COLO829 (cell line): ENCODE data around the gene ACAP3.
A peak's percentile ranks its signal among the peaks of the same experiment; 100 is the strongest.

Source experiments
- DNase-seq: peaks from one replicate; pipeline ENCODE4 v3.0.0; 2012; ENCODE audit warnings: low spot score

ACAP3 gene

DNA sequence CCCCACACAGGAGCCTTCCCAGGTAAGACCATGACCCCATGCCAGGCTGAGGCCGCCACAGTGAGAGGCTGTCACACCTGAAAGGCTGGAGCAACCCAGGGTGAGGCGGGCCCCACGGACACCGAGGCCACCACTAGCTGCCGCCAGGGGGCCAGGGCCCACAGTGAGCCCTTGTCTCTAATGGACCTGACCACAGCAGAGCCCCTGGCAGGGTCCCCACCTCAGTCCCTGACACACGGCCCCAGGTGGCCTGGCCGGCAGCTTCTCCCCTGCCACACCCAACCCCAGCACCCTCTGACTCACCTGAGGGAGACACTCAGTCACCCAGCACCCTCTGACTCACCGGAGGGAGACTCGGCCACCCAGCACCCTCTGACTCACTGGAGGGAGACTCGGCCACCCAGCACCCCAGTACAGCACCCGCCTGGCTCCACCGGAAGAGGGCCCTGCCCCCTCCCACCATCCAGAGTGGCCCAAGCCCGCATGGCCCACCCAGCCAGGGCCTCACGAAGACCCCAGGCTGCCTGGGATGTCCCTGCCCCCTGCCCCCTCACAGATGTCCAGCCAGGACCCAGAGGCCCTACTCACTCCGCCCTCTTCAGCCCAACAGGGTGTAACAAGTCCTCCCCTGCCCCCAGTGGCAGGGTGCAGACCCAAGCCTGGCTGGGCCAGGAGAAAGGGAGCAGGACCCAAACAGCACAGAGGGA, 37.1 kb upstream of the ACAP3 start:
- no peak for DNase-seq

DNA sequence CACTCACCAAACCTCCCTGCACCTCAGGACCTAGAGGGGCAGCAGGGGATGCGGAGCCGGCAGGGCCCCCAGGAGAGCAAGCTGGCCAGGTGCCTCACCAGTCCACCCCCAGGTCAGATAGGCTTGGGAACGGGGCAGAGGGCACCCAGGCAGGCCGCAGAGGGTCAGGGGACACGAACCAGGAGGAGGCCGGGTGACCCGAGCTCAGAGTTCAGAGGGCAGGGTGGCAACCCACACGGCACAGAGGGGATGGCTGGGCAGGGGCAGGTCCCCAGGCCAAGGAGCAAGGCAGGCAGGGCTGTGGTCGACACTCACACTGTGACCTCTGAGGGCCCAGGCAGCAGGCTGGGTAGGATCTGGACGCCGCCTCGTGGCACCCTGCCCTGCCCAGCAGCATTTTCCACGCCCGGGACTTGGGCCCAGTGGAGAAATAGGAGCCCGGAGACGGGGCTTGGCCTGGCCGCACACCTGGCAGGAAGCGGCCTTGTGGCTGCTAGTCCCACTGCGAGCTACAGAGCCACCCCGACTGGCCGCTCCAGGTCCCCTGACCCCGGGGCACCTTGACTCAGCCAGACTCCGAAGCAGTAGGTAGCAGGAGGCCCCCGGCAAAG, 36.2 kb upstream of the ACAP3 start:
- DNase-seq, result no peak

DNA sequence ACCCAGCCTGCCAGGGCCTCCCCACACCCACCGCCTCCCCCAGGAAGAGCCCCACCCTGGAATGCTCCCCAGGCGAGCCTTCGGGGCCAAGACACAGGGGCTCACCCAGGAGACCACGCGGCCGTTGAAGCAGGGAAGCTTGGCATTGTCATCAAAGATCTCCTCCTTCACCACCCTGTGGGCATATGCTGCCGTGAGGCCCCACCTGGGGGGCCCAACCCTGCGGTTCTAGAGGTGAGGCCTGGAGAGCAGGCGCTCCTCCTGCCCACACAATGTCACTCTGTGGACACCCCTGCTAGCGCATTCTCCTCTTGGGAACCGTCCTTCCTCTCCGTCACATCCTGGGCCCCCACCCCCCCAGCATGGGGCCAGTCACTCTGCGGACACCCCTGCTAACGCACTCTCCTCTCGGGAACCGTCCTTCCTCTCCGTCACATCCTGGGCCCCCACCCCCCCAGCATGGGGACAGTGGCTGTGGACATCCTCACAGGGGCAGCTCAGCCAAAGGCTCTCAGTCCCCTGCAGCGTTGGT, 34.9 kb upstream of the ACAP3 start:
- no peak for DNase-seq

DNA sequence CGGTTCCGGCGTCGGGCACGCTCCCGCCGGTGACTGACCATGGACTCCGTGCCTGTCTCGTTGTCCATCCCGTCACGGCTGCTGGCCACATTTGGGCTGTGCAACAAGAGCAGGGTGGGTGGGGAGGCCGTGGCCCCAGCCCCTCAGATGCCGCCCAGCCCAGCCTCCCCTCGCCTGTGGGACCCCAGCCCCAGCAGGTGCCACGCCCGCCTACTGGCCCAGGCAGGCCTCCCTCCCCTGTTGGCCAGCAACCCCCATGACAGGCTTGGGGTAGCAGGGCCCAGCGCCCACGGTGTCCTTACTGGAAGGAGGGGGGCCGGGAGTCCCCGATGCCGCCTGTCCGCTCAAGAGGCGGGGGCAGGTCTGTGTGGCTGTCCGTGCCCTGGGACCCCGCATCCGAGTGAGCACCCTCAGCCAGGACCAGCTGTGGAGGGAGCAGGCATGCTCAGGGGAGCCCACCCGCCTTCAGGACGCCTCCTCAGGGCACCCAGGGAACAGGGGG, 34.4 kb upstream of the ACAP3 start:
- no peak for DNase-seq

DNA sequence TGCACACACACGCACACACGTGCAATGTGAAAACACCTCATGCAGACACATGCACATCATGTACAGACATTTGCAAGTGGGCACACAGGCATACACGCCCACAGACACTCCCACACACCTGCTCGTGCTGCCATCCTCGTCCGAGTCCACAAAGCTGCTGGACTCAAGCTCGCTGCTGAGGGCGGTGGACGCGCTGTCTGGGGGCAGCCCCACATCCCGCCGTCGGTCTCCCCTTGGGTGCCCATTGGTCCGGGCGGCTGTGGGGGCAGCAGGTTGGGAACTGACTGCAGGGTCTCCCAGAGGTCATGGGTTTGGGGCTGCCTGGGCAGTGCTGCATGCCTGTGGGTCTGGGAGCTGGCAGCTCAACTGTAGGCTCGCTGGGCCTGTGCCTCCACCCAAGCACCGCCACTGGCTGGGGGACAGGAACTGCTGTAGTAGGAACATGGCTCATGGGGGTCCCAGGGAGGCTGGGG, 33.9 kb upstream of the ACAP3 start:
- DNase-seq, result no peak

DNA sequence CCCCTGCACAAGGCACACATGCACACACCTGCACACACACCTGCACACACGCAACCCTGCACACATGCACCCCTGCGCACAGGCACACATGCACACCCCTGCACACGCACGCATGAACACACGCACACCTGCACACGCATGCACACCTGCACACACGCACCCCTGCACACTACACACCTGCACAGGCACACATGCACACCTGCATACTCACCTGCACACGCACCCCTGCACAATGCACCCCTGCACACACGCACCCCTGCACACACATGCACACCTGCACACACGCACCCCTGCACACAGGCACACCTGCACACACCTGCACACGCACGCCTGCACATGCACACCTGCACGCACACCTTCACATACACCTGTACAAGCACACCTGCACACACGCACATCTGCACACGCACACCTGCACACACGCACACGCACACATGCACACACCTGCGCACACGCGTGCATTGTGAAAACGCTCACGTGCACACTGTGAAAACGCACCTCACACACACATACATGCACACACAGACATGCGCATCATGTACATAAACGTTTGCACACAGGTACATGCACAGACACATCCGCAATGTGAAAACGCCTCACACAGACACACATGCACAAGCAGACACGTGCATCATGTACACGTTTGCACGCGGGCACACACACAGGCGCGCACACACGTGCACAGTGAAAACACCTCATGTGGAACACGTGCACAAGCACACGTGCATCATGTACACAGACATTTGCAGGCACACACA, 33.2 kb upstream of the ACAP3 start:
- DNase-seq, result no peak

DNA sequence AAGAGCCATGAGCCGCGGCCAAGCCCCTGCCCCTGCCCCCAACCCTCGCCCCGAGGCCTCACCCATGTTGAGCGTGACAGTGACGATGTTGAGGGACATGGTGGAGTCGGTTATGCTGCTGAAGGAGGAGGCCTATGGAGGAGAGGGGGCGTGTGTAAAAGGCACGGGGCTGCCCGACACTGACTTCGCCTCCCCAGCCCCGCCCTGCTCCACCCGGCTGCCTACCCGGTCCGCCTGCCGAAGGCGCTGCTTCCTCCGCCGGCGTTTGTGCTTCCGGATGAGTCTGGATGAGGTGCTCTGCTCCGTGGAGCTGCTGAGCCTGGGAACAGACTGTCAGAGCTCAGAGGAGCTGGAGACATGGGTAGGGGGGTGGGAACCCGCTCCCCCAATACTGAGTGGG, 32.5 kb upstream of the ACAP3 start:
- DNase-seq, result no peak

DNA sequence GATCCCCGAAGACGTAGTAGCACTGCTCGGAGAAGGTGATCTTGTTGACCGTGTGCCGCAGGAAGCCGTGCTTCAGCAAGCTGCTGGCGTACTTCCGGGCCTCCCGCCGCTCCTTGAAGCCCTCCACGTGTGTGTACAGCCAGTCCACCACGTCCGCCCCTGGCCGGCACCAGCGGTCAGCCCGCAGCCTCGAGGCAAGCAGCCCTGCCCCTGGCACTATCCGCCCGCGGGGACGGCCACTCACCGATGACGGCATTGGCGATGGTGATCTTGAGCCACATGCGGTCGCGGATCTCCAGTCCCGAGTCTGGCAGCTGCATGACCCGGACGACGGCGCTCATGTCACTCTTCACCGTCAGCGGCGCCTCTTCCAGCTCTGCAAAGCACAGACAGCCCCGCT, 30.5 kb upstream of the ACAP3 start:
- DNase-seq, result no peak

DNA sequence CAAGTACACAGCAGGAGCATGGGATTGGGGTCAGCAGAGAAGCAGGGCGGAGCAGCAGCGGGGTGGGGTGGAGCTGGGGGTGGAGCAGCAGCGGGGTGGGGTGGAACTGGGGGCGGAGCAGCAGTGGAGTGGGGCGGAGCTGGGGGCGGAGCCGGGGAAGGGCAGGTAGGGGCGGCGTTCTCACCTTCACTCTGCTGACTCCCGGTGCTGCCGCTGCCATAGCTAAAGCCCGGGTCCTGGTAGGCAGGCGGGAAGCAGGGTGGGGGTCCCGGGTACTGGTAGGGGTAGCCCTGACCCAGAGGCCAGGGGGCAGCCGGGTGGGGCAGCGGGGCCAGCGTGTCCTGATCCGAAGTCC, 30.0 kb upstream of the ACAP3 start:
- DNase-seq, result peak; percentile 35

DNA sequence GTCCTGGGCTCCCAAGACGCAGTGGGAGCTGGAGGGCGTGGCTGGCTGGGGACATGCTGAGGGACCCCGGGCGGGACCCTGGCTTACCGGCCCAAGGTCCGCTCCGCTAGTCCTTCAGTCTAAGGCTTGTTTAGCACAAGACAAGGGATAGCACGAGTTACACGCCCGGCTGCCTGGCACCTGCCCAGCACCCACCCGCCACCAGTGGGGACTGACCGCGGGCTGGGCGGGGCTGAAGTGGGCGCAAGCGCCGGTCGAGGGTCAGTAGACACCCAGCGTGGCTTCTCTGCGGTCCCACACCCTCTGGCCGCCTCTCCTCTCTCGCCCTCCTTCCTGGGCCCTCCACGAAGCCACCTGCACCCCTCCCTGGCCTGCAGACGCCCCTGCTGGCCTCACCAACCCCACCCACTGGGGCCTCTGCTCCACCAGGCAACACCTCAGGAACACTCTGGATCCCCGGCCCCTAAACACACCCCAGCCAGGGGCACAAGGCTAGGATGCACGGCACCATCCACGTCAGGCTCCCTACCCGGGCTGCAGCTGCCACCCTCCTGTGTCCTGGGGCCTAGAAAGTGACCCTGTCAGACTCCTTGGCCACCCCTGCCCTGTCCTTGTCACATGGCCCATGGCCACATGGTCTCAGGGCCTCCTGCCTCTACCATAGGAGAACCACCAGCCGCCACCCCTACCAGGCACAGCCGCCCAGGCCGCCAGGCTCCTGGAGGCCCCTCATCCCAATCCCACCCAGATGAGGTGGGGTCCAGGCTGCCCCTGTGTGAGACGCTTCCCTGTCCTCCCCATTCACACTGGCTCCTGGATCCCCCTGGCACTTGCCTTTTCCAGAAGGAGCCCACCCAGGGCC, 29.4 kb upstream of the ACAP3 start:
- no peak for DNase-seq

DNA sequence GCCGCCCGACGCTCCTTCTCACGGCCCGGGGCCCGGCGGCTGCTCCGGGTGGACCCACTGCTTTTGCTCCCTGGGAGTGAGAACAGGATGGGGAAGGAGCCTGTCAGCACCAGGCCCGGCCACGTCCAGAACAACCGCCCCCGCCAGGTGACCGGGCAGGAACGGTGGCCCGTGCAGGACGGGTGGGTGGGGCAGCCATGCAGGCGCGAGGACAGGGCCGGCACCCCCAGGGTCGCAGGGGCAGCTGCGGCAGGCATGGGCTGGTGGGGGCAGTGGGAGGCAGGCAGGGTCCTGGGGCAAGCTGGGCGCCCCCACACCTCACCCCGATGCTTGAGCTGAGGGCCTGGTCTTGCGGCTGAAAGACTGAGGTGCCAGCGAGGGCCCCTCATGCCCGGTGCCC, 28.7 kb upstream of the ACAP3 start:
- no peak for DNase-seq

DNA sequence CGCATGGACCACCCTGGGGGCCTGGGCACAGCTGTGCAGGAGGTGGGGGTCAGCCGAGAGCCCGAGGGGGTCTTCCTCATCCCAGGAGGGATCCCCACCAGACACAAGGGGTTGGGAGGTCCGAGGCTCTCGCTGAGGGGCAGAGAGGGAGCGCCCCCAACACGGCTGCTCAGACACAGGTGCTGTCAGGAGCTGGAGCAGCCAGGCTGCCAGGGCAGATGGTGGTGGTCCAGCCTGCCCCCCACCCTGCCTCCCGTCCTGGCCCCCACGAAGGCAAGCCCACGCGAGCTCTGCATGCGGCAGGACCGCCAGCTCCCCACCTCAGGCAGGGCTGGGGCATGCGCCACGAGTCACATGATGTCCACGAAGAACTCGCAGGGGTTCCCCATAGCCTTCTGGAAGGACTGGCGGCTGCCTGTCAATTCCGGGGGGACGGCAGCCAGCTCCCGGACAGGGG, 28.1 kb upstream of the ACAP3 start:
- no peak for DNase-seq

DNA sequence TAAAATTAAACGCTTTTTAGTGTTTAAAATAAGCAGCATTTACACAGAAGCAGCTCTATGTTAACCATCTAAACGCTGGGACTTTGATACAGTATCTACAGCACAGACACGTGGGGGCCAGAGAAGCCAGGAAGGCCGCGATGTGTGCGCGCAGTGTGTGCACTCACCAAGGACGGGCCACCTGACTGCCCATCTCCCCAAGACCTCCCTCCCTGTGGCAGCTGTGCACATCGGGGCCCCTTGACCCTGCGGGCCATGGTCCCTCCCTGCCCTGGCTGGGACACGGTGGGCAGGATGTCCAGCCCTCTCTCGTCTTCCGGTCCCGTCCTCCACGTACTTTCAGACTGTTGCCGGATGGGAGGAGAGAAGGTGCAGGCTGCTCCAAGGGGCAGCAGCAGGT, 27.6 kb upstream of the ACAP3 start:
- DNase-seq, result no peak

DNA sequence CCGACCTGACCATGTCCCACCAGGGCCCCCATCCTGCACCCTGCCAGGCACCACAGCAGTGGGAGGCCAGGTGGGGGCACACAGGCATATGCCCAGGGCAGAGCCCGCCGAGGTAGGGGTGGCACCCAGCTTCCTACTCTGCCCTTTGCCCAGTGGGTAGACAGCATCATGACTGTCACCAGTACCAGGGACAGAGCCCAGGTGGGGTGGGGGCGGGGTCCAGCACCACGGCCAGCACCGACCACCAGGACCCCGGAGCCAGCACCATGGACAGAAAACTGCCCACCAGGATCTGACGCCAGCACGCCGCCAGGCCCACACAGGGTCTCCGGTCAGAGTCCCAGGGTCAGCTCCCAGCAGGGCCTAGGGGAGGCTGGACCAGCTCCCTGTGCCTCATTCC, 27.1 kb upstream of the ACAP3 start:
- no peak for DNase-seq

DNA sequence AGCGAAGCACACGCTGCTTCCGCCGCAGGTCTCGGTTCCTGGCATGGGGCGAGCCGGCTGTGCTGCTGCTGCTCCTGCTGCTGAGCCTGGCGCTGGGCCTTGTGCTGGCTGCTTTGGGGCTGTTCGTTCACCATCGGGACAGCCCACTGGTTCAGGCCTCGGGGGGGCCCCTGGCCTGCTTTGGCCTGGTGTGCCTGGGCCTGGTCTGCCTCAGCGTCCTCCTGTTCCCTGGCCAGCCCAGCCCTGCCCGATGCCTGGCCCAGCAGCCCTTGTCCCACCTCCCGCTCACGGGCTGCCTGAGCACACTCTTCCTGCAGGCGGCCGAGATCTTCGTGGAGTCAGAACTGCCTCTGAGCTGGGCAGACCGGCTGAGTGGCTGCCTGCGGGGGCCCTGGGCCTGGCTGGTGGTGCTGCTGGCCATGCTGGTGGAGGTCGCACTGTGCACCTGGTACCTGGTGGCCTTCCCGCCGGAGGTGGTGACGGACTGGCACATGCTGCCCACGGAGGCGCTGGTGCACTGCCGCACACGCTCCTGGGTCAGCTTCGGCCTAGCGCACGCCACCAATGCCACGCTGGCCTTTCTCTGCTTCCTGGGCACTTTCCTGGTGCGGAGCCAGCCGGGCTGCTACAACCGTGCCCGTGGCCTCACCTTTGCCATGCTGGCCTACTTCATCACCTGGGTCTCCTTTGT, 26.0 kb upstream of the ACAP3 start:
- DNase-seq, result no peak

DNA sequence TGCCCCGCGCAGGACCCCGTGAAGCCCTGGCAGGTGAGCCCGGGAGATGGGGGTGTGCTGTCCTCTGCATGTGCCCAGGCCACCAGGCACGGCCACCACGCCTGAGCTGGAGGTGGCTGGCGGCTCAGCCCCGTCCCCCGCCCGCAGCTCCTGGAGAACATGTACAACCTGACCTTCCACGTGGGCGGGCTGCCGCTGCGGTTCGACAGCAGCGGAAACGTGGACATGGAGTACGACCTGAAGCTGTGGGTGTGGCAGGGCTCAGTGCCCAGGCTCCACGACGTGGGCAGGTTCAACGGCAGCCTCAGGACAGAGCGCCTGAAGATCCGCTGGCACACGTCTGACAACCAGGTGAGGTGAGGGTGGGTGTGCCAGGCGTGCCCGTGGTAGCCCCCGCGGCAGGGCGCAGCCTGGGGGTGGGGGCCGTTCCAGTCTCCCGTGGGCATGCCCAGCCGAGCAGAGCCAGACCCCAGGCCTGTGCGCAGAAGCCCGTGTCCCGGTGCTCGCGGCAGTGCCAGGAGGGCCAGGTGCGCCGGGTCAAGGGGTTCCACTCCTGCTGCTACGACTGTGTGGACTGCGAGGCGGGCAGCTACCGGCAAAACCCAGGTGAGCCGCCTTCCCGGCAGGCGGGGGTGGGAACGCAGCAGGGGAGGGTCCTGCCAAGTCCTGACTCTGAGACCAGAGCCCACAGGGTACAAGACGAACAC, 25.2 kb upstream of the ACAP3 start:
- no peak for DNase-seq

DNA sequence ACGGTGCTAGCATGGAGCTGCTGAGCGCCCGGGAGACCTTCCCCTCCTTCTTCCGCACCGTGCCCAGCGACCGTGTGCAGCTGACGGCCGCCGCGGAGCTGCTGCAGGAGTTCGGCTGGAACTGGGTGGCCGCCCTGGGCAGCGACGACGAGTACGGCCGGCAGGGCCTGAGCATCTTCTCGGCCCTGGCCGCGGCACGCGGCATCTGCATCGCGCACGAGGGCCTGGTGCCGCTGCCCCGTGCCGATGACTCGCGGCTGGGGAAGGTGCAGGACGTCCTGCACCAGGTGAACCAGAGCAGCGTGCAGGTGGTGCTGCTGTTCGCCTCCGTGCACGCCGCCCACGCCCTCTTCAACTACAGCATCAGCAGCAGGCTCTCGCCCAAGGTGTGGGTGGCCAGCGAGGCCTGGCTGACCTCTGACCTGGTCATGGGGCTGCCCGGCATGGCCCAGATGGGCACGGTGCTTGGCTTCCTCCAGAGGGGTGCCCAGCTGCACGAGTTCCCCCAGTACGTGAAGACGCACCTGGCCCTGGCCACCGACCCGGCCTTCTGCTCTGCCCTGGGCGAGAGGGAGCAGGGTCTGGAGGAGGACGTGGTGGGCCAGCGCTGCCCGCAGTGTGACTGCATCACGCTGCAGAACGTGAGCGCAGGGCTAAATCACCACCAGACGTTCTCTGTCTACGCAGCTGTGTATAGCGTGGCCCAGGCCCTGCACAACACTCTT, 24.5 kb upstream of the ACAP3 start:
- DNase-seq, result no peak

DNA sequence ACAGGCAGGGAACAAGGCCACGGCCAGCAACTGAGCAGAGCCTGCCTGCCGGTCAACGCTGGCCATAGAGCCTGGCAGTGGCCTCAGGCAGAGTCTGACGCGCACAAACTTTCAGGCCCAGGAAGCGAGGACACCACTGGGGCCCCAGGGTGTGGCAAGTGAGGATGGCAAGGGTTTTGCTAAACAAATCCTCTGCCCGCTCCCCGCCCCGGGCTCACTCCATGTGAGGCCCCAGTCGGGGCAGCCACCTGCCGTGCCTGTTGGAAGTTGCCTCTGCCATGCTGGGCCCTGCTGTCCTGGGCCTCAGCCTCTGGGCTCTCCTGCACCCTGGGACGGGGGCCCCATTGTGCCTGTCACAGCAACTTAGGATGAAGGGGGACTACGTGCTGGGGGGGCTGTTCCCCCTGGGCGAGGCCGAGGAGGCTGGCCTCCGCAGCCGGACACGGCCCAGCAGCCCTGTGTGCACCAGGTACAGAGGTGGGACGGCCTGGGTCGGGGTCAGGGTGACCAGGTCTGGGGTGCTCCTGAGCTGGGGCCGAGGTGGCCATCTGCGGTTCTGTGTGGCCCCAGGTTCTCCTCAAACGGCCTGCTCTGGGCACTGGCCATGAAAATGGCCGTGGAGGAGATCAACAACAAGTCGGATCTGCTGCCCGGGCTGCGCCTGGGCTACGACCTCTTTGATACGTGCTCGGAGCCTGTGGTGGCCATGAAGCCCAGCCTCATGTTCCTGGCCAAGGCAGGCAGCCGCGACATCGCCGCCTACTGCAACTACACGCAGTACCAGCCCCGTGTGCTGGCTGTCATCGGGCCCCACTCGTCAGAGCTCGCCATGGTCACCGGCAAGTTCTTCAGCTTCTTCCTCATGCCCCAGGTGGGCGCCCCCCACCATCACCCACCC, 23.6 kb upstream of the ACAP3 start, which contains the start of gene TAS1R3:
TSS of gene TAS1R3 (plus strand) at position 213 of the 898 bp plus-strand sequence. CDS start at position 279, 66 bp downstream.
- no peak for DNase-seq
